ENCODE measurements around the gene MAD1L1. TPM values are rescaled to one million over a fixed set of nuclear protein-coding genes. Genes with fewer than 3 reads are reported as not detected.

MAD1L1 gene
- total and polyA plus RNA-seq, 2 donors (not counting 3 experiments of a cell fraction or from before 2014, with no cell fraction given) = 34.1 to 42.3 TPM

DNA sequence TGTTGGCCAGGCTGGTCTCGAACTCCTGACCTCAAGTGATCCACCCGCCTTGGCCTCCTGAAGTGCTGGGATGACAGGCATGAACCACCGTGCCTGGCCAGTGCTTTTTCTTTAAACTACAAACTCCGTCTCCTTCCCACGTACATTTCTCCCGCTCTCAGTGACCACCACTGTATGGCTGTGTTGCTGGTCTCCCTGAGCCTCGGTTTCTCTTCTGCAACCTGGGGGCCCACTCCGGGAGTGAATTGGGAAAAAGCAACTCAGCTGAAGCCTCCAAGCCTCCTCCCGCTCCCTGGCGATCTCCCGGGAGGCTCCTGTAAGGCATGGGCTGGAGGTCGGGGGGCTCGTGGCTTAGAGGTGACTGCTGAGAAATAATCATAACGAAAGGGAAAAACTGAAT, 426.4 kb downstream of the MAD1L1 start:
- dilution Hi-C loops (cut with MboI; ENCODE audit: extremely low pct_ligation_motif_present, low sequenced_read_pairs) = no loop called here
- no peak overlapping the region for H3K27ac ChIP-seq (ENCODE audit: insufficient read depth, low read depth, low read length)
- H3K4me2 ChIP-seq (ENCODE audit: insufficient read depth, low read length) = no peak overlapping the region
- no peaks in the 10 kb centered on the region for H3K9me1 ChIP-seq (replicated peaks; ENCODE audit: control insufficient read depth, extremely low read depth, insufficient read depth, low read length)
- no peaks in the 10 kb centered on the region for H3K36me3 ChIP-seq (ENCODE audit: control insufficient read depth in 2 of 2, extremely low read depth in 1 of 2, insufficient read depth in 2 of 2, low read length in 2 of 2)
- CTCF ChIA-PET = no interaction called here
- H3K4me3 ChIP-seq (replicated peaks in 1 of 3; ENCODE audit: insufficient read depth in 1 of 3, low read depth in 1 of 3, low read length in 3 of 3) = no peak overlapping the region
- BruUV-seq (replicated peaks) = no TSS peak
- H3K9me3 ChIP-seq (replicated peaks; ENCODE audit: control insufficient read depth, insufficient read depth, low read length) = no peaks in the 10 kb centered on the region
- no peaks in the 10 kb centered on the region for H3K4me1 ChIP-seq (ENCODE audit: control insufficient read depth, extremely low read depth, insufficient read depth, low read length)
- intact Hi-C loops (cut with micrococcal nuclease) = no loop called here
- POLR2A ChIA-PET = no interaction called here
- peaks cover 1 to 4% of the 10 kb centered on the region in 2 experiments for H3K27me3 ChIP-seq (ENCODE audit: control insufficient read depth in 2 of 2, insufficient read depth in 2 of 2, low read length in 2 of 2)
- H4K20me1 ChIP-seq (replicated peaks; ENCODE audit: control insufficient read depth, extremely low read depth, insufficient read depth, low read length) = no peaks in the 10 kb centered on the region
- no peak overlapping the region for H3K9ac ChIP-seq (replicated peaks; ENCODE audit: extremely low read depth, insufficient read depth, low read length)
- H3K79me2 ChIP-seq (ENCODE audit: control insufficient read depth, insufficient read depth, low read length) = no peaks in the 10 kb centered on the region
- no peak overlapping the region for H2AFZ ChIP-seq (ENCODE audit: low read depth, low read length)
- DNase-seq (ENCODE audit: low read depth, low spot score) (no peak), FAIRE-seq (no peak)
- TF ChIP-seq POLR2A (IDR thresholded peaks at IDR 0.05; ENCODE audit: low read depth, low read length) (no peak), FOS (IDR thresholded peaks at IDR 0.05; ENCODE audit: borderline replicate concordance, insufficient read depth, low read length) (no peak)

DNA sequence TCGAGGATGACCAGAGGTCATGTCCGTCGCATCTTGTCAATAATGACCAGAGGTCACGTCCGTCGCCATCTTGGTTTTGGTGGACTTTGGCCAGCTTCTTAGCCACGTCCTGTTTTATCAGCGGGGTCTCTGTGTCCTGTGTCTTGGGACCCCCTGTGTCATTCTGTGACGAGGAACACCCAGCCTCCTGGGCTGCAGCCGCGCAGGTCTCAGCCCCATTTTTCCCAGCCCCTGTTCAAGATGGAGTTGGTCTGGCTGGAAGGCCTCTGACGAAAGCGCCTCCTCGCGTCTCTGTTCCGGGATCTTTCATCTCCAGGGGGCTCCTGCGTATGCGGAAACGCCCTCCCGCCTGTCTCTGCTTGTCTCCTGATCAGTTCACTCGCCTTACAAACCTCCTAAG, 428.4 kb downstream of the MAD1L1 start:
- no peak overlapping the region for H3K27ac ChIP-seq (ENCODE audit: insufficient read depth, low read depth, low read length)
- no TSS peak for BruUV-seq (replicated peaks)
- TF ChIP-seq POLR2AphosphoS5 (IDR thresholded peaks at IDR 0.05; ENCODE audit: insufficient read depth, low read depth, low read length) = no peak
- TF ChIP-seq MYC (IDR thresholded peaks at IDR 0.05; ENCODE audit: low read depth, low read length) = no peak
- no peak for TF ChIP-seq FOS (IDR thresholded peaks at IDR 0.05; ENCODE audit: borderline replicate concordance, insufficient read depth, low read length)
- no peak for TF ChIP-seq GATA2 (IDR thresholded peaks at IDR 0.05; ENCODE audit: insufficient read depth, insufficient read length, low read depth, low read length)
- TF ChIP-seq, protein P1, sequence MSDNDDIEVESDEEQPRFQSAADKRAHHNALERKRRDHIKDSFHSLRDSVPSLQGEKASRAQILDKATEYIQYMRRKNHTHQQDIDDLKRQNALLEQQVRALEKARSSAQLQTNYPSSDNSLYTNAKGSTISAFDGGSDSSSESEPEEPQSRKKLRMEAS (IDR thresholded peaks at IDR 0.05; ENCODE audit: insufficient read depth, insufficient read length) = no peak
- TF ChIP-seq POLR2A (IDR thresholded peaks at IDR 0.05; ENCODE audit: low read depth, low read length) = no peak
- TF ChIP-seq CTCF (IDR thresholded peaks at IDR 0.05; ENCODE audit: extremely low read depth in 1 of 2, insufficient read depth in 1 of 2, low read depth in 1 of 2, low read length in 2 of 2) = no peak
- no peak for TF ChIP-seq JUN (IDR thresholded peaks at IDR 0.05; ENCODE audit: borderline replicate concordance, insufficient read depth, insufficient read length, low read depth)
- TF ChIP-seq EZH2 (IDR thresholded peaks at IDR 0.05; ENCODE audit: borderline replicate concordance, low read depth, low read length, severe bottlenecking) = no peak
- H3K79me2 ChIP-seq (ENCODE audit: control insufficient read depth, insufficient read depth, low read length) = no peaks in the 10 kb centered on the region
- H3K27me3 ChIP-seq (ENCODE audit: control insufficient read depth in 2 of 2, insufficient read depth in 2 of 2, low read length in 2 of 2) = peaks cover 2 to 7% of the 10 kb centered on the region in 2 experiments
- no peaks in the 10 kb centered on the region for H3K36me3 ChIP-seq (ENCODE audit: control insufficient read depth in 2 of 2, extremely low read depth in 1 of 2, insufficient read depth in 2 of 2, low read length in 2 of 2)
- no peak for FAIRE-seq
- H3K4me1 ChIP-seq (ENCODE audit: control insufficient read depth, extremely low read depth, insufficient read depth, low read length) = no peaks in the 10 kb centered on the region
- intact Hi-C loops (cut with micrococcal nuclease) = no loop called here
- ChIA-PET POLR2A (no interaction called here), CTCF (interaction anchor here (0.6 kb wide), 1 partner anchor 31 kb away, joined by 3 read pairs; no protein-coding TSS in a partner anchor)
- dilution Hi-C loops (cut with MboI; ENCODE audit: extremely low pct_ligation_motif_present, low sequenced_read_pairs) = no loop called here
- H3K9me3 ChIP-seq (replicated peaks; ENCODE audit: control insufficient read depth, insufficient read depth, low read length) = no peaks in the 10 kb centered on the region
- DNase-seq (ENCODE audit: low read depth, low spot score) = no peak
- no peak overlapping the region for H3K9ac ChIP-seq (replicated peaks; ENCODE audit: extremely low read depth, insufficient read depth, low read length)
- no peak overlapping the region for H2AFZ ChIP-seq (ENCODE audit: low read depth, low read length)
- no peaks in the 10 kb centered on the region for H4K20me1 ChIP-seq (replicated peaks; ENCODE audit: control insufficient read depth, extremely low read depth, insufficient read depth, low read length)
- no peak overlapping the region for H3K4me3 ChIP-seq (replicated peaks in 1 of 3; ENCODE audit: insufficient read depth in 1 of 3, low read depth in 1 of 3, low read length in 3 of 3)
- no peaks in the 10 kb centered on the region for H3K9me1 ChIP-seq (replicated peaks; ENCODE audit: control insufficient read depth, extremely low read depth, insufficient read depth, low read length)
- no peak overlapping the region for H3K4me2 ChIP-seq (ENCODE audit: insufficient read depth, low read length)
